T47D (cell line): ENCODE results near the gene FBXO30.

Experiments
- DNase-seq, 2 experiments: peaks; one replicate each; pipeline versions ENCODE4 v3.0.0 to v3.0.0-alpha.2; 2011 to 2012; ENCODE audit warnings: low read depth in 1 of 2, low spot score in 1 of 2
- JUND ChIP-seq: IDR thresholded peaks from 2 replicates; pipeline ENCODE4 v1.6.1; 2012; ENCODE audit warnings: low read depth
- in situ Hi-C: cut with HindIII; loops from 2 replicates; pipeline ENCODE4 v1.10.0; 2016; ENCODE audit warnings: low sequenced_read_pairs, low pct_unique_long_range_greater_than_20kb

FBXO30 gene, protein sequence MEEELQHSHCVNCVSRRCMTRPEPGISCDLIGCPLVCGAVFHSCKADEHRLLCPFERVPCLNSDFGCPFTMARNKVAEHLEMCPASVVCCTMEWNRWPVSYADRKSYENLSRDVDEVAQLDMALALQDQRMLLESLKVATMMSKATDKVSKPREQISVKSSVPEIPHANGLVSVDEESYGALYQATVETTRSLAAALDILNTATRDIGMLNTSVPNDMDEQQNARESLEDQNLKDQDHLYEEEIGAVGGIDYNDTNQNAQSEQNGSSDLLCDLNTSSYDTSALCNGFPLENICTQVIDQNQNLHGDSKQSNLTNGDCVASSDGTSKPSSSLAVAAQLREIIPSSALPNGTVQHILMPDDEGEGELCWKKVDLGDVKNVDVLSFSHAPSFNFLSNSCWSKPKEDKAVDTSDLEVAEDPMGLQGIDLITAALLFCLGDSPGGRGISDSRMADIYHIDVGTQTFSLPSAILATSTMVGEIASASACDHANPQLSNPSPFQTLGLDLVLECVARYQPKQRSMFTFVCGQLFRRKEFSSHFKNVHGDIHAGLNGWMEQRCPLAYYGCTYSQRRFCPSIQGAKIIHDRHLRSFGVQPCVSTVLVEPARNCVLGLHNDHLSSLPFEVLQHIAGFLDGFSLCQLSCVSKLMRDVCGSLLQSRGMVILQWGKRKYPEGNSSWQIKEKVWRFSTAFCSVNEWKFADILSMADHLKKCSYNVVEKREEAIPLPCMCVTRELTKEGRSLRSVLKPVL

DNA sequence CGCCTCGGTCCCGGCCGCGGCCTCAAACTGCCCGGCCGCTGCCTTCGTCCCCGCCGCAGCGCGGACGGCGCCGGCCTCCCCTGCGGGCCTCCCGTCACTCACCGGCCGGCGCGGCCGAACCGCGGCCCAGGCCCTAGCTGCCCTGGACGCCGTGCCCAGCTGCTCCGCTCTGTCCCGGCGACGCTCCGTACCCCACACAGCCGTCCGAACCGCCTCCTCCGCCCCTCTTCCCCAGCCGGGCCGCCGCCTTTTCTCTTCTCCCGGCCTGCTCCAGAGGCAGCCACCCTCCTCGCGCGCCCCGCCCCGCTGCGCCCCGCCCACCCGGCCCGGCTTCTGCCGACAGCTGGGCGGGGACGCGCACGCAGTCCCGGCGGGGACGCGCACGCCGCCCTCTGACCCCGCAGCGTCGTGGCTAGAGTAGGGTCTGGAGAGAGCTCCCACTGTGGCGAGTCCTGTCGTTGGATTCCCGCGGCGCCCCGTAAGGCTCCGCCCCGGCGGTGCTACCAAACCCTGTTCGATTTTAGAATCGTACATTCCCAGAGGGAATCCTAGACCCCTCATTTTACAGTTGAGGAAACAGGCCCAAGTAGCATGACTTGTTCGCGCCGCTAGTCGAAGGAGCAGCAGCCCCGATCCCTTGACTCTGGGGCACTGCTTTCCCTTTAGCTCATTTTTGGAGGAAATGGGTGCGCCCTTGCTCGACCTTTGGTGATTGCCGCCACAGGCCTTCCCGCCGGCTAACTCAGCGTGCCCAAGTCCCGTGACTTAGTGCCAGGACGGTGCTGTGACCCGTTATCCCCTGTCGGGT, at the start of gene FBXO30:
Gene FBXO30 (minus strand): TSS at position 295 of the 808 bp plus-strand sequence. CDS start 8,390 bp downstream, outside the sequence.
- in situ Hi-C loops, result no loop called here
- TF ChIP-seq JUND, result no peak
- peak; percentile 64 to 86 for DNase-seq

DNA sequence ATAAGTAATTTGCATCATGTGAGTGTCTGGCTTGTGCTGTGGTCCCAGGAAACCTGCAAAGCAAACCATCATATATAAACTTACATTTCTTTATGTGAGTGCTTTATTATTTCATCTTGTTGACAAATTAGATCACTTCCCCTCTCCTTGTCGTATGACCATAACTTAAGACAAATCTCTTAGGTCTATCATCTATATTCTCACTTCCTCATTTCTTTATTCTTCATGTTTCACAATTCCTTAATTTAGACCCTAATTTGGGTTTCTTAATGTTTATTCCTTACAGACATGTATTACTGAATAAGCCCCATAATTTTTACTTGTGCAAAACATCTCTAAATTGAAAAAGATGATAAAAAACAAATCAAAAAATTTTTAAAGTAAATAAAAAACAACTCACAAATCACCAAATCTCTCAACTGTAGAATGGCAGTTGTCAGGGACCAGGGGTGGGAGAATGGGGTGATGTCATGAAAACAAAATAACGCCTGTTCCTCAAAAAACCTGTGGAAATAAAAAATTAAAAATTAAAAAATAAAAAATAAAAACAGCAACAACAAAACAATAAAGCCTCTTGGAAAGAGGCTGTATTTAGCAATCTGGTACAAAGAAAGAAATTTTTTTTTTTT, 49.5 kb upstream of the FBXO30 start:
- no peak for DNase-seq
- in situ Hi-C loops, result no loop called here
- TF ChIP-seq JUND, result no peak

DNA sequence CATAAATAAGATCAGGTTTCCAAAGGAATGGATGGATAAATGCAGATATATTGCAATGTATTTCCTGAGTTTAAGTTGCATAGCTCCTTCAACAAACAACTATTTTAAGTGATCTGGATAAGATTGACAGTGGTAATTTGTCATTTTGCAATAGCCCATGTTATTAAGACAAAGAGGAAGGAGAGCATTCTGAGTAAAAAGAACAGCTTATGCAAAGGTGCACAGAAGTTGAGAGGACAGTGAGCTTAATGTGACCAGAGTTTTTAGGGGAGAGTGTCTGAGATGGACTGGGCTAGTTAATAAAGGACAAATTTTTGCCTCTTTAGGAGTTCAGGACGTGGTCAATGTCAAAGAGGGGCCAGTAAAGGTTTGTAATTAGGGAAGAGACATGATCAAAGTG, 48.8 kb upstream of the FBXO30 start:
- no peak for TF ChIP-seq JUND
- in situ Hi-C loops, result no loop called here
- DNase-seq, result no peak

DNA sequence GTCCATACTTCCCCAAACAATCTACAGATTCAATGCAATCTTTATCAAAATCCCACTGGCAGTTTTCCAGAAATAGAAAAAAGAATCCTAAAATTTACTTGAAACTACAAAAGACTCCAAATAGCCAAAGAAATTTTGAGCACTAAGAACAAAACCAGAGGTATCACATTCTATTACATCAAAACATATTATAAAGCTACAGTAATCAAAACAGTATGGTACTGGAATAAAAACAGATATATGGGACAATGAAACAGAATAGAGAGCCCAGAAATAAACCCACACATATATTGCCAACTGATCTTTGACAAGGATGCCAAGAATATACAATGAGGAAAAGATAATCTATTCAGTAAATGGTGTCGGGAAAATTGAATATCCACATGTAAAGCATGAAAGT, 46.0 kb upstream of the FBXO30 start:
- in situ Hi-C loops, result no loop called here
- no peak for TF ChIP-seq JUND
- no peak for DNase-seq

DNA sequence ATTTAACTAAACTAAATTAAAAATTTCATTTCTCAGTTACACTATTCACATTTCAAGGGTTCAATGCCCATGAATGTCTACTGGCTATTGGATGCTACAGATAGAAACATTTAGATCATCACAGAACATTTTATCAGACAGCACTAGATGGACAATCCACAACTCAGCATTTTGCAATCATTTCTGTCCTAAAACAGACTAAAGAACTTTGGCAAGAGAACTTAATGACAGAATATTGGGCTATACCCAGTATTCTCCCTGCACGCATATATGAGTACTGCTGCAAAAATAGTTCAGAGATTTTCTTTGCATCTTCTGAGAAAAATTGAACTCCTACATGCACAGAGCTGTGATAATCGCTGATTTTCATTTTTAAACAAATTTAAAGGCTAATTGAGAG, 36.1 kb upstream of the FBXO30 start:
- in situ Hi-C loops, result no loop called here
- TF ChIP-seq JUND, result no peak
- DNase-seq, result no peak

DNA sequence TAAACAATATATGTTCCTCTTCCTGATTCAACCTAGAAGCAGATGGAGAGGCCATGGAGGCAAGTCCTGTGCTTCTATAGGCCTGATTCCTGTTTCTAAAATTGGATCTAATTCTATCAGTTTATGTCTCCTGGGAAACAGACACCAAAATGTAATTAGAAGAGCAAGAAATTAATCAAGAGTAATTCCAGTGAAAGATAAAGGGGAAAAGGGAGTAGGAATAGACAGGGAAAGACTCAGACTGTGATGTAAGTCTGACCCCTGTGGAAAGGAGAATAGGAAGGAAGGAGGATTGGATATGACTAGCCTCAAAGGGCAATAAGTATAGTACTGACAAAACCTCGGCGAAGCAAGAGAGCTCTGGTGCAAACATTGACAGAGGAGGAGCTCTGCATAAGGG, 33.9 kb upstream of the FBXO30 start:
- no peak for TF ChIP-seq JUND
- in situ Hi-C loops, result no loop called here
- no peak for DNase-seq

DNA sequence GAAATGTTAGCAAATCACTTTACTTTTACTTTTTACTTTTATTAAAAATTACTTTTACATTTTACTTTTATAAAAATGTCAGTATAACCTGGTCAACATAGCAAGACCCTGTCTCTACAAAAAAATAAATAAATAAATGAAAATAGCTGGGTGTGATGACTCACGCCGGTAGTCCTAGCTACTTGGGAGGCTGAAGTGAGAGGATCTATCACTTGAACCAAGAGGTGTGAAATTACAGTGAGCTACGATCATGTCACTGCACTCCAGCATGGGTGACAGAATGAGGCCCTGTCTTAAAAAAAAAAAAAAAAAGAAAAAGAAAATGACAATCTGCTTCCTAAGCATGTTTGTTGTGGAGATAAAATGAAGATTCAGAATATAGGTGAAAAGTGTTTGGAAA, 31.0 kb upstream of the FBXO30 start:
- no peak for TF ChIP-seq JUND
- DNase-seq, result no peak
- in situ Hi-C loops, result no loop called here

DNA sequence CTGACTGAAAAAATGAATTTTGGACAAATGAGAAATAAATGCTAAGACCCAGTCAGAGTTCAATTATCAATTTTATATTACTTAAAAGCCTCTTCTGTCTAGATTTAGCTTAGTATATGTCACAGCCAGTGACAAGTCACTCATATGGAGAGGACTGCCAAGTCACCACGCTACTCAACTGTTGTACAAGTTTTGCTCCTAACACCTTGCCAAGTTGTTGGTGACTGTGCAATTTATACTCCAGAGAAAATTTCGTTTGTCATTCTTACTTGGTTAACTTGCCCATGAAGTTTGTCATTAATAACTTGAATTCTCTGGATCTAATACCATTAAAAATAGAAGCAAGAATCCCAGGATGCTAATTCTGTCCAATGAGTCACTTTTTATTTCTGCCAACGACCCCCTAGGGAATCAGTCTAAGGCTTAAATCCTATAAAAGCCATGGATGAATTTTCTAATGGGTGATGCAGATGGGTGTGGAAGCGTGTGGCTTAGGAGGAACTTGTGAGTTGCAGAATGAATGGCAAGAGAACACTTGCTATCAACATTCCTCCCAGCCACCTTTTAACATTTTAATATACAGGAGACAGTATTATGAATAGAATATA, 30.4 kb upstream of the FBXO30 start:
- in situ Hi-C loops, result no loop called here
- no peak for DNase-seq
- no peak for TF ChIP-seq JUND

DNA sequence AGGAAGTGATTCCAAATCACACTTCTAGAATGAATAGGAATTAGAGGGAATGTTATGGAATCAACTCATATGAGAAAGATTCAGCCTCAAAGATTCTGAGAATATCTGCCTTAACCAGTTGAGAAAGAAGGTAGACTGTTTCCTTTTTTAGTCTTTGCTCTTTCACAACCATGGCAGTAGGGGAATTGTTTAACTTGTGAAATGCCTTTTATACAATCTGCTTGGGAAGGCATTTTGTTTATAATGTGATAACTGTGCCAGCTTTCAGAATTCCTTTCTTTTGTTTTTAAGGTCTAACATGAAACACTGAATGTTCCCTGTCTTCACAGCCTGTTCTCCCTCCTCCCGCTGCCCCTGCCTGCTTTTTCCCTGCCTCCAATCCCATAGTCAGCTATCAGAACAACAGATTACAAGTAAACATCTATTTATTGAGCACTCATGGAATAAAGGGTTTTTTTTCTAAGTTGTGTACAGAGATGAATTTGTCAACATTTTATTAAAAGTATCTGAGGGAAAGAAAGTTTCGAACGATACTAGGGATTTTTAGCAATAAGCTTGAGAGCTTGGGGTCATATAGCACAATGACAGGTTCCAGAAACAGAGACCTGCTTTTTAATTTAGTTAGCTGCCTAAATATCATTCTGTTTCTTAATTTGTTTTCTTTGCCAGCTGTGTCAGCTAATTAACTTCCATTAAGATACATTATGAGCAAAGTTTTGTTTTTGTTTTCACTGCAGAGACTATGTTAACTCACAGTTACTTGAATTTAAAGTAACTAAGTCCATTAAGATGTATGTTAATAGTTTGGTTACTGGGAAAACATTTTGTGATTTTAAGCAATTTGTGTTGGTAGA, 28.3 kb upstream of the FBXO30 start:
- no peak for TF ChIP-seq JUND
- in situ Hi-C loops, result no loop called here
- DNase-seq, result peak in 1 of 2 experiments; percentile 5

DNA sequence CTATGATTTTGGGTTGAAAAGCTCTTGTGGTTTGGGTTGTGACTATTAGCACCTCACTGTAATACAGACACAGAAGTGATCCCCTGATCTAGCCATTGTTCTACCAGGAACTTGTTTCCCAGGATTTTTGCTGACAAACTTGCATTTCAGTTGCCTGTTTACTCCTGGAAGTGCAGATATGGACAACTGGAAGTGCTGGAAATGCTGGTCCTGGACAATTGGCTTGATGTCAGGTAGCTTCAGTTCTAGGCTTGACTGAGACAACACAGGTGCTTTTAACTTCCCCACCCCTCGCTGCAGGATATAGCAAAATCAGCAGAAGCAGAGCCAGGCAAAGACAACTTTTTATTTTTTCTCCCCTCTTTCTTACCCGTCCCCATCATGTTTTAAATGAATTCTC, 27.1 kb upstream of the FBXO30 start:
- peak in 1 of 2 experiments; percentile 76 for DNase-seq
- TF ChIP-seq JUND, result no peak
- in situ Hi-C loops, result no loop called here

DNA sequence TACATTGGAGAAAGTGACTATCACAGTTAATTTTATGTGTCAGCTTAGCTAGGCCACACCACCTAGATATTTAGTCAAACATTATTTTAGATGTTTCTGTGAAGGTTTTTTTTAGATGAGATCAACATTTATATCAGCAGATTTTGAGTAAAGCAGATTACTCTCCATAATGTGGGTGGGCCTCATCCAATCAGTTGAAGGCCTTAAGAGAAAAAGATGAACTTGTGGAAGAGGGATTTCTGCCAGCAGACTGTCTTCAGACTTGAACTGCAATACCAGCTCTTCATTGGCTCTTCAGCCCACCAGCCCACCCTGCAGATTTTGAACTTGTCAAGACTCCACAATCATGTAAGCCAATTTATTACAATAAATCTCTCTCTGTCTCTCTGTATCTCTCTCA, 25.1 kb upstream of the FBXO30 start:
- in situ Hi-C loops, result no loop called here
- DNase-seq, result no peak
- no peak for TF ChIP-seq JUND

DNA sequence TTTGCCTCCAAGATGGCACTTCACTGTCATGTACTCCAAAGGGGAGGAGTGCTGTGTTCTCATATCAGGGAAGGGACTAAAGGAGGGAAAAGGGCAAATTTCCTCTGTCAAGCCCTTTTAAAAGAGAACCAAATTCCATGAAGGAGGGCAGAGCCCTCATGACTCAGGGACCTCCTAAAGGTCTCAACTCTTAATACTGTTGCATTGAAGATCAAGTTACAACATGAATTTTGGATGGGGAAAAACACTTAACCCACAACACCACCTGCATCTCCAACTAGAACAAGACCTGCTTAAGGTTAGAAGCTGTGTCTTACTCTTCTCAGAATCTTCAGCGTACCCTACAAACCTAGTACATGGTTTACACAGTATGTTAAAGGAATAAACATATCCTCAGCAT, 23.7 kb upstream of the FBXO30 start:
- in situ Hi-C loops, result no loop called here
- DNase-seq, result no peak
- TF ChIP-seq JUND, result no peak
